Measurements from ENCODE around the gene GDF7.
A peak's percentile ranks its signal among the peaks of the same experiment; 100 is the strongest.

Gene GDF7

GRCh38 chr2:20643826-20644225 is 23.1 kb upstream of the GDF7 start:
- no peak for DNase-seq (ENCODE audit: low spot score)
- FAIRE-seq: no peak

DNA sequence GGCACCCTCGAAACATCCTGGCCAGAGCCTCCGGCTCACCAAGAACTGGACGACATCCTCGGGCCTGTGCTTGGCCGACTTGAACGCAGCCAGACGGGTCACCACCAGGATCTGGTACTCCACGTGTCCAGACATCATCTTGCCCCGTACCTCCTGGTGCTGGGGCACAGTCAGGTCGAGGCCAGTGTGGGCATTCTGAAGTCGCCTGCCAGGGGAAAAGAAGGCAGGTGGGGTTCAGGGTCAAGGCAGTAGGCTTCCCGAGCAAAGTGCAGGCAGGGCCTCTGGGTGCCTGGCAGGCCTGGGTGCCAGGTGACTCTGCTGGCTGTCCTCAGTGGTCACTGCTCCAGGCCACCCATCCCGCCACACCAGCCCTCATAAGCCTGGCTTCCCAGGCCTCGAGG is 21.6 kb upstream of the GDF7 start:
- FAIRE-seq (no peak), DNase-seq (ENCODE audit: low spot score) (no peak)

DNA sequence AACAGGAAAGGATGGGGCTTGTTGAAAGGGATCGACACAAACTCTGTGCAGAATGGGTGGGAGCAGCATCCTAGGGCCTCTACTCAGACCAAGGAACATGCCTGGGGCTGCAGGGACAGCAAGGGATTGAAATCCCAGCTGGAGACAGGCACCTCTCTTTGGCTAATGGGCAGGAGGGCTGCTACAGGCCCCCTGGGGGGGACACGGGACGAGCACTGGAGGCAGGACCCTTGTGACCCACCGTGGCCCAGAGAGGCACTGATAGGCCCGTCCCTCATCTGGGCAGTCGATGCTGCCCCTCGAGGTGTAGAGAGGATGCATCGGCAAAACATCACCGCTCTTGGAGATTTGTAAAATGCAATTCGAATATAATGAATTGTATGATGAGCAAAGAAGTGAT is 21.2 kb upstream of the GDF7 start:
- FAIRE-seq: no peak

GRCh38 chr2:20646446-20646845 is 20.5 kb upstream of the GDF7 start:
- FAIRE-seq (no peak), DNase-seq (ENCODE audit: low spot score) (no peak)

More for the DNA sequence above, 21.2 kb upstream of the GDF7 start:
- no peak for DNase-seq (ENCODE audit: low spot score)

- DNase-seq (ENCODE audit: low spot score) (no peak), FAIRE-seq (no peak)
These were observed 19.7 kb upstream of the GDF7 start for GRCh38 chr2:20647211-20647610.

DNA sequence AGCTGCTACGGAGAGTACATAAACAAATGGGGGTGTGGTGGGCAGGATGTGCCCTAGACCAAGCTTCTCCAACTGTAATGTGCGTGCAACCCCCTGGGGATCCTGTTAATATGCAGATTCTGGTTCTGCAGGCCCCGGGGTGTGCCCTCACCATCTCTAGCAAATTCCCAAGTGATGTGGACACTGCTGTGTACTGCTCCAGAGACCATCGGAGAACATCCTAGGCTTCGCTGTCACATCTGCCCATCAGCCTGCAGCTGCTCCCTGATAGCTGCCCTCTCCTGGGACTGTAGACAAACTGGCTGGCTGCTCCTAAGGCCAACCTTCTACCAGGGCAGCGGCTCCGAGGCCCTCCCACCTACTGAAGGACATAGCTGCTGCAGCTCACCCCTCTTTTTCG is 19.2 kb upstream of the GDF7 start:
- FAIRE-seq (no peak), DNase-seq (ENCODE audit: low spot score) (no peak)

DNA sequence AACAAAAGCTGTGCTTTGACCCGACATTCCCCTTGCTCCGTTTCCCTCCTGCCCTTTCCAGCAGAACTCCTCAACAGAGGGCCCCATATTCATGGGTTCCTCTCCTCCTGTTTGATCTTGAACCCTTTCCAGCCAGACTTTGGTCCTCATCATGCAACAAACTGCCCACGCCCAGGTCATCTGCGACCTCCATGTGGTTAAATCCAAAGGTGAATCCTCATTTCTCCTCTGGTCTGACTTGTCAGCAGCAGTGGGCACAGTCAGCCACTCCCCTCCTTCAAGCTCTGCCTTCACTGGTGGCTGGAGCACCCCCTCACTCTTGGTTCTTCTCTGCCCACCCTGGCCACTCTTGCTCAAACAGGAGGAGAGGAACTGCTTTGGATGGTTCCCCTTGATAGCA is 18.7 kb upstream of the GDF7 start:
- FAIRE-seq (no peak), DNase-seq (ENCODE audit: low spot score) (no peak)

DNA sequence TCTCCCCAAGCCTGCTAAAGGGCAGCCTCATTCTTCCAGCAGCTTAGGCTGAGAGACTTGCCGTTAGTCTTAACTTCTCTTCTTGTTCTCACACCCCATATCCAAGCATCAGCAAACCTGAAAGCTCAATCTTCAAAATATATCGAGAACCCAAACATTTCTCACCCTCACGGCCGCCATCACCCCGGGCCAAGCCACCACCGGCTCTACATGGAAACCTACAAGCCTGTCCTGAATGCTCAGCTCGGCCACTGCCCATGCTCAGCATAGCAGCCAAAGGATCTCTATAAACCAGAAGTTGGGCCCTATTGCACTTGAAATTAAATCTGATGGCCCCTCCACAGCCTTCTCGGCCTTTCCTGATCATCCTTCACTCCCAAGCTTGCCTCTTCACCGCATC is 18.1 kb upstream of the GDF7 start:
- DNase-seq (ENCODE audit: low spot score) (no peak), FAIRE-seq (no peak)

DNA sequence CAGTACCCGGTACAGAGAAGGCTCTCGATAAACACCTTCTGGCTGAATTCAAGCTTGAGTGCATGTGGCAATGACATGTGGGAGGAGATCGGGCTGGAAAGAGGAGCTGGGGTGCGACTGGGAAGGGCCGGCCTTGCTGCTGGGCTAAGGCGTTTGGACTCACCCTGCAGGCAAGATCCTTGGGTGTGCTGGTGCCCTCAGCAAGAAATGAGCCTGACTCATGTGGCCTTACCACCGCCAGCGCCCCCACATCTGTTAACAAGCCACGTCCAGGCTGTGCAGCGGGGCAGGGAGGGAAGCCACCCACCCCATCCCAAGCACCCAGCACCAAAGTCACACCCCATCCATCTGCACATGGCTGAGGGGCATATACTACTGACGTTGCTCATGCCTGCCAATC is 17.4 kb upstream of the GDF7 start:
- DNase-seq (ENCODE audit: low spot score) (no peak), FAIRE-seq (no peak)

GRCh38 chr2:20649976-20650375 is 17.0 kb upstream of the GDF7 start:
- FAIRE-seq: no peak
- no peak for DNase-seq (ENCODE audit: low spot score)

GRCh38 chr2:20650393-20650876 is 16.5 kb upstream of the GDF7 start:
- DNase-seq (ENCODE audit: low spot score): peak; percentile 65

DNA sequence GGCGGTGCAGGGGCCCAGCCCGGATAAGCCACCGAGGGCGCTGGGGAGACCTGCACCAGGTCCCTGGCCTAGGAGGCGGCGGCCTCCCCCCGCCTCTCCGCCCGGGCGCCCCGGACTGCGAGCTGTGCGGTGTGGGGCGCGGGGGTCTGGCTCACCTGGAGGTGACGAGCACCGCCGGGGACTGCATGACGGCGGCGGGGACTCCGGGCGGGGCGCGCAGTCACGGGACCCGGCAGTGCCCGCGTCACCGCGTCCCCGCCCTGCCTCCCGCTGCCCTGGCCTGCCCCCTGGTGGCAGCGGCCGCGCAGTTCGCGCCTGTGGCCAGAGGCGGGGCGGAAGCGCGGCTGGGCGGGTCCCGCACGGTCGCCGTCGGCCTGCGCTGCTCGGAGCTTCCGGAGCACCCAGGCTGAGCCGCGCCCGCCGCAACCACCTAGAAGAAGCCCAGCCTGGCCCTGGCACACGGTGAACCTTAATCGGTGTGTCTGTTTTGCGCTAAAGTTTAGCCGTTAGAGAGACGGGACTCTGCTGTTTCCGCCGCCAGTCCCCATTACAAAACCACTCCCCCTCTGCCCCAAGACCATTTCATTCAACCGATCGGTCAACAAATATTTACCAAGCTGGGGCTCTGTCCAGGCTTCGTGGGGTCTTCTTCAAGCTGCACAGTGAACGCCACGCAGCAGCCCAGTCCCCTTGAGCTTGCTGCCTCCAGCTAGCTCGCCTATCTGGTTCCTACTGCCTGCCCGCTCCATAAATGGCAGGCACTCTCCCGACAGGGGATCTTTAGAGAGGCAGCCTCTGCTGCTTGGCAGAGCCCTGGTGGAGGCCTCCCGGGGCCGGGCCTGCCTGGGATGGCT is 15.8 kb upstream of the GDF7 start, which contains the start of gene HS1BP3:
TSS of gene HS1BP3 (minus strand) at position 222 of the 854 bp plus-strand sequence. CDS start at position 187, 35 bp downstream.
- DNase-seq (ENCODE audit: low spot score) (peak; percentile 99), FAIRE-seq (peak; percentile 99)

More at GRCh38 chr2:20650393-20650876, 16.5 kb upstream of the GDF7 start:
- FAIRE-seq: no peak

DNA sequence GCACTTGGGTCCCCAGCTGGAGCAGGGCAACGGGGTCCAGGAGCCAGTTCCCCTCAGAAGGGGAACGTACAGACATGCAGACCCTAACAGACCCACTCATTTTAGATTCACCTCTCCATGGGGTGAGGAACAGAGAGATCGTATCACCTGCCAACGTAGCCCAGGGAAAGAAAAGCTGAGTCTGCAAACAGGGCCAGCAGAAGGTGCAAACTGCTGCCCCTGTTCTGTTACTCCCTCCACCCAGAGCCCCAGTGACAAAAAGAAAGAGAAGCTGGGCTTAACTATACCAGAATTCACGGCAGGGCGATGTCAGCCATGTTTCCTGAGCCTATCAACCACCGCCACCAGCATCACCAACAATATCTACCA is 15.2 kb upstream of the GDF7 start:
- DNase-seq (ENCODE audit: low spot score) (no peak), FAIRE-seq (no peak)

GRCh38 chr2:20652141-20652540 is 14.8 kb upstream of the GDF7 start:
- DNase-seq (ENCODE audit: low spot score): no peak
- FAIRE-seq: no peak

DNA sequence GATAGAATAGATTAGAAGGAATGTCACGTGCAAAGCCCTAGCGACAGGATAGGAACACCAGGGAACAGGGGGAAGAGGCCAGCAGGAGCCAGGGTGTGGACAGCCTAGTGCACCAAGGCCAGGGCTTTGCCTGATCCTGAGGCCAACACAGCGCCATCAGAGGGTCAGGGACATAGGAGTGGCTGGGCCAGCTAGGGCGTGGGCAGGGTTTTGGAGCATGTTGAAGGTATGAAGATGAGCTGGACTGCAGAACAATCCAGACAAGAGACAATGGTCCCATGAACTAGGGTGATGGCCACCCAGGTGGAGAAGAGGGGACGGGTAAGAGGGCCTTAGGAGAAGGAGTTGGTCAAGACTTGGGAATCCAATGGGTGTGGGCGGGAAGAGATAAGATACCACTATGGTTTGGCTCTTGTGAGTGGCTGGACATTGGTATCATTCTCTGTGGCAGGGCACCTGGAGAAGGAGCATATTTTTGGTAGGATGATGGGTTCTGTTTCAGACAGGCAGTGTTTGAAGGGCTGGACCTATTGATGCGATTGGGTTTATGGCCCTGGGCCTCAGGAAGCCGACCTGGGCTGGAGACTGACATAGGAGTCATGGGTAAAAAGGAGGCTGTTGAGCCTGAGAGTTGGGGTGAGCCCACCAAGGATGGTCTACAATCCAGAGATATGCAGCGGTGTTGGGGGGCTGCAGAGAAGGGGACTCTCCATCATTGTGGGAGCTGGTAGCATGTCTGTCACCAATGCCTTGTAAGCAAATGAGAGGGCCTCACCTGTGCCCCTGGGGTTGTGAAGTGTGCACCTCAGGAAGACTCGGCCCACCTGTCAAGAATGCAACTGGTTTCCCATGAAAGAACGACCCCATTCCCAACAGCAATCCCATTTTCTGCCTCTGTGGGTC is 14.0 kb upstream of the GDF7 start:
- FAIRE-seq: no peak
- no peak for DNase-seq (ENCODE audit: low spot score)

DNA sequence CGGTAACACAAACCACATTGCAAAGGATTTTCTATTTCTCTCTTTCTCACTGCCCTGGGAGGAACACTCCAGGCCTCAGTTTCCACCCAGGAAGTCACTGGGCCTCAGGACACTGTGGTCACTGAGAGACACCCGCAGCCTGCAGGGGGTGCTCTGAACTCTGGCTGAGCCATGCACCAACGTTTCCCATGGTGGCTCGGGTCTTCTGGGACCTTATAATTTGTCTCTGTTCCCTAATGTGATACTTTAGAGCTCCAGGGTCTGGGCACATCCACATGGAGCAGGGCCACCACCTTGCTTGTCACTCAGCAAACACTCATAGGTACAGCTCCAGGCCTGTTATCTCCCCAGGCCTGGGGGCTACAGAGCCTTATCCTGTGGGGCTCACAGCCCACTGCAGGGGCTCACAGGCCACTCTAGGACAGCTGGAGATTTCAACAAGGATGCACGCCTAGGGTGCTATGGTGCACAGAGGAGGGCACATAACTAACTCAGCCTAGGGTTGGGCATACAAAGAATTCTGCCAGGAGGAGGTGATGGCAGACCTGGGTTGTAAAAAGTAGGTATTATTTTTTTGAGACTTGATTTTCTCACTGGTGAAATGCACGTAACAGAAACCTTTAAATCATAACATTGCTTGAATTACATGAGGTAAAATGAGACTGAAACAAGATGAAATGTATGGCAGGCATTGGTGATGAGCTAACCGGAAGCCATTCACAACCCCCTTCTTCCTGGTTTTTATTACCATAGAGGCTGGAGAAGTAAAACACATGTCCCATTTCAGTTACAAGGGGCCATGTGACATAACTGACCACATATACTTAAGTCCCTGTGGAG is 13.0 kb upstream of the GDF7 start:
- no peak for DNase-seq (ENCODE audit: low spot score)
- FAIRE-seq: no peak

DNA sequence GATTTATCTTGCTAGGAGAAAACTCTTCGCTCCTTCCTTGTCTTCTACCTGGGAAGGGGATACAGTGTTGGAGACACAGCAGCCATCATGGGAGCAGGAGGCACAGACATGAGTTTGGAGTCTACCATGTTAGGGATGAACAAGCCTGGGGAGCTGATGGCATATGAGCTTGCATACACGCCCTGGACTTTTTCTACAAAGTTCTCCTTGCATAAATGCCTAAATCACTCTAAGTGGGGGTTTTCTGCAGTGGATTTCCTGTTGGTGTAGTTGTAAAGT is 12.5 kb upstream of the GDF7 start:
- FAIRE-seq: no peak
- DNase-seq (ENCODE audit: low spot score): no peak

GRCh38 chr2:20656561-20656960 is 10.4 kb upstream of the GDF7 start:
- FAIRE-seq: no peak
- DNase-seq (ENCODE audit: low spot score): no peak

GRCh38 chr2:20657522-20658235 is 9.3 kb upstream of the GDF7 start:
- DNase-seq (ENCODE audit: low spot score): no peak
- peak; percentile 35 for FAIRE-seq

GRCh38 chr2:20660506-20661420 is 6.2 kb upstream of the GDF7 start:
- no peak for DNase-seq (ENCODE audit: low spot score)
- FAIRE-seq: no peak
